ENCODE data around the gene SUGCT.

The SUGCT gene

DNA sequence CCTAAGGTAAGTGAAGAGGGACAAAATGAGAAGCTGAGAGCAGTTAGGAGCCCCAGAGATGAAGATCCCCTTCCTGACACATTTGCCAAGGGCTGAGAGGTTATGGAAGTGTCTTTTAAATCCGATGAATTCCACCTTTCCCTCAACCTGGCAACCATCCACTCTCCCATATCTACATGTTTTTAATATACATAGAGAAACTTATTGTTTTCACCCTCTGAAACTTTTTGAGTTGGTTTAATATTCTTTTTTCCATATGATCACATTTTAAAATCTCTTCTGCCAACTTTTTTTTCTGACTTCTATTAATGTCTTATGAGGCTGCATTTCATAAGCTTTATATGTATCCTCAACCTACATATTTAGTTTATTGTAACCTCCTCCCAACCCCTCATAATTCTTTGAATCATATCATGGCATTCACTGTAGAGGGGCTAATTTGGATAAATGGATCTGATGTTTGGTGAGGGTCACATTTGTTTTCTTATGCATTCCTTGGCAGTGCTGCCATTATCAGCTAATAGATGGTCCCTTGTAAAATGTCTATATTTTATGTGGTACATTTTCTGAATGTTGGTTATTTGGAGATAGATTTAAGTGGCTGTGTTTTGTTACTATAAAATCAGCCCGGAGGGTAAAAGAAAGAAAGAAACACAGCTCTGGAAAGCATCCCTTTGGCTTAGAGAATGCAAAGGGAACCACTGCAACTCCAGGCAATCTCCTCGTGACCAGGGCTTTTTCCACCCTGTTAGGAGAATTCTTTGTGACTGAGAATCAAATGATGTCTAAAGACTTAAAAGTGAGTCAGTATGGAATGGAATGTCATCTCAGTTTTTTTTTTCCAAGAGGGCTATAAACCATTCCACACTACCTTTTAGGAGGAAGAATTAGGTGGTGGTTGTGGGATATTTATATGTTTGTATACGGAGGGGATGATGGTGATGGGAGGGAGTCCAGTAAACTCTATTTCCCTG lies 334.4 kb downstream of the SUGCT start:
- DNase-seq (ENCODE audit: low spot score) = no peak

DNA sequence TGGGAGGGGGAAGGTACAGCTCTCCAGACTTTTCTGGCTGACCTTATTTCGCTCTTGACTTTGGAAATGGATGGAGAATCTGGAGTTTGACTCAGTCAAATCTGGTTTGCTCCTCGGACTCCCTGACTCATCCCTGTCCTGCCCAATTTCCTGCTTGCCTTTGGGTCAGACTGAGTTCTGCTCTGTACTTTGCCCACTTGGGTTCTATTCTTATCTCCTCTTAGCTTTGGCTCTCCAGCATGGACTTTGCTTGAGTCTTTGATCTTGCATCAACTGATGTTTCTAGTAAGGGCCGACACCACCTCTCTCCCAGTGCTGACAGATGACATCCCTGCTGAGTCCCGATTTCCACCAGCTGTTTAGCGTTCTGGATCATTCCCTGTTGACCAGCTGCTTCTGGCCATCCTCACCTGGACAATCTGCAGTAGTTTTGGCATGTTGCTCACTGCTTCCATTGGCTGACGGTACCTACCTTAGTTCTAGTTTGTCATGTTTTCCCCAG lies 335.3 kb downstream of the SUGCT start:
- no peak for DNase-seq (ENCODE audit: low spot score)

DNA sequence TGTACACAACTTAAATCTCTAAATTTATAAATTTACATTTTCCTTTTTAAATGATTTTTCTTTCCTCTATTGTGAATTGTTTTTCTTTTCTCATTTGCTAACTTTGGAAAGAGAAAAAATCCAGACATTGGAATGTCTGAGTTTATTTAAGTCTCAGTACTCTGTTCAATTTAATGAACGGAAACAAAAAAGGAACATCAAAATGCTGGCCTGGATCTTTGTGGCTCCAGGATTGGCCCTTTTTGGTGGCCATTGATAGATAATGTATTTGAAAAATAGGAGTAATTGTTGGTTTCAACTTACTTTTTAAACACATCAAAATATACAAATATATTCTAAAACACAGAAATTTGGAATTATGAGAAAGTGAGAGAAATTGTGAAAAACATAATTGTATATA lies 336.0 kb downstream of the SUGCT start:
- DNase-seq (ENCODE audit: low spot score) = no peak

DNA sequence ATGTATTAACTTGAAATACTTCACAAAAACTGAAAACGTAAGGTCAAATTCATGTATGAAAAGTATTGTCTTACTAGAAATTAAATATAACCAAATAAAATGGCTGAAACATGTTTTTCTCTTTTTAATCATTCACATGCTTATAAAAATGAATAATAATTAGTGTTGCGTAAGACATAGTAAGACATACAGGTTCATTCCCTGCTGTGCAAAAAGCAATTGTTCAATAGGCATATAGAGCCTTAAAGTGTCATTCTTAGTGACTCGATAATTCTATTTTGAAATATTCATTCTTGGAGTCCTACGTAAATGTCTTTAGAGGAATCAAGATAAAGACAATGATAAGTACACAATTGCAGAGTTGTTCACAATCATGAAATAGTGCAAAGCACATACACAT lies 337.1 kb downstream of the SUGCT start:
- no peak for DNase-seq (ENCODE audit: low spot score)

DNA sequence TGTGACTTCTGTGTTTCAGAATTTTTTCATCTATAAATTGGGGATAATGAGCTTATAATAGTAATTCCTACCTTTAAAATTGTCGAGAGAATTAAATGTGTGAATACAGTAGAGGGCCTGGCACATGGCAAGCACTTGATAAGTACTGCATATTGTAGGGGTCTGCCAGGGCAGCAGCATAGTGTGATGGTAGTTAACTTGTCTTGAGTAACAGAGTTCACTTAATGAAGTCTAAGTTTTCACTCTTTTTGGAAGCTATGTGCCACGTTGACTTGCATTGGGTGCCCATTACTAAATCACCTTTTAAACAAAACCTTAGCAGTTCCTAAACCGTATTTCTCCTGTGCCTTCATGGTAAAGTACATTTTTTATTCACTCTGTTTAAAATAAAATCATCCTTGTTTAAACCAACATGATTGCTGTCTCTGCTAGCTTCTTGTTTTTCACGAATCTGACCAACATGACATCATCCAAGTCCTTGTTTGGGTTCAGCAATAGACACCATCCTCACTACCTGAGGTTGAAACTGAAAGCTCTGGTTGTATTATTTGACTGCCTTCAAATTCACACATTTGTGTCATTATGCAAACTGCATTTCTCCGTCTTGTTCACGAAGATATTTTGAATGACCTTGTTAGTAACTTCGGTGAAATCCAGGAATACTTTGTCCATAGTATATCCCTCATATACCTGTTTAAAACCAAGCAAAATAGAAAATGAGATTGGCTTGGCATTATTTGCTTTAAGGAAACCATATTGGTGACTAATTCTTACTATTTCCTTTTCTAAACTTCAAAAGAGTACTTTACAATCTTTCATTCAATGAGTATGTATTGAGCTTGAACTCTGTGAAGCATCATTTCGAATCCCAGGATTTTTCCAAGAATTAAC lies 340.2 kb downstream of the SUGCT start:
- DNase-seq (ENCODE audit: low spot score) = no peak

DNA sequence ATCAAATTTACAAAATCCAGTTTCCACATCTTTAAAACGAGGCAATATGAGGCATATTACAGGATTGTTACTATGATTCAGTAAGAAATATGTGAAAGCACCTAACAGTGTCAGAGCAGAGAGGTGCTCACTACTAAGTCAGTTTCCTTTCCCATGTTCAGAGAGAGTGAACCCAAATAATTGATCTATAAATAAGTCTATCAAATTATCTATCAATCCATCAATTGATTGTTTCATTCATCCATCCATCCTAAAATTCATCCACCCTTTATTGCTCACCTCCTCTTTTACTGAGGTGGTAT lies 340.8 kb downstream of the SUGCT start:
- DNase-seq (ENCODE audit: low spot score) = no peak

DNA sequence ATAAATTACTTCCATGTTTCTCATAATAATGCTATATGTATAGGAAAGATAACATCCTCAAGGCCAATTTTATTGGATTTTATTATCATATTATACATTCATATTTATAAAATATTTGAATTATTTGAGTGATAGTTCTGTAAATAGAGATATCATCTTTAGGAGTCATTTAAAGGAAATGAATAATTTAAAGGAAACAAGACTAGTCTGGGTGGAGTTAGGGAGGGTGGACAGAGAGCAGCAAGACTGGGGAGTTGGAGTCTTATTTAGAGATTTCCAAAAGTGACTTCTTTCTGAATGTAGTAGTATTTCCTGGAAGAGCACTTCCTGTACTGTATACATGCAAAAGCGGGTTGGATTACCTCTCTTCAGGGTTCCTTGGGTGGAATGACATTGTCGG lies 342.3 kb downstream of the SUGCT start:
- DNase-seq (ENCODE audit: low spot score) = no peak

DNA sequence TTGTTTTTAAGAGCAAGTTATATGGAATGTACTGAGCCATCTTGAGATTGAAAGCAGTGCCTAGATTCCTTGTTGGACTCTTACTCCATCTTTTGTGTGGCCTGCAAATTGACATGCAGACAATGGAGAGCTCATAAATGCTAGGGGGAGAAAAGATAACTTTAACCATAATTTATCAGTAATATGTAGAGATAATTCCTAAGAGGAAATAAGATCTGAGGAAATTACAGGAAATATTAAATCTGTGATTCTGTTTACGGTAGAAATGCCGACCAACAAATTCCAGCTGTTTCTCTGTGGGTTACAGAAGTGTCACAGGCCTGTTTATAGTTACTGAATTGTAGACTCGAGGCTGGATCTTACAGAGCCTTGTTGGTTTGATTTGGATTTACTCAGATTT lies 348.0 kb downstream of the SUGCT start:
- no peak for DNase-seq (ENCODE audit: low spot score)

DNA sequence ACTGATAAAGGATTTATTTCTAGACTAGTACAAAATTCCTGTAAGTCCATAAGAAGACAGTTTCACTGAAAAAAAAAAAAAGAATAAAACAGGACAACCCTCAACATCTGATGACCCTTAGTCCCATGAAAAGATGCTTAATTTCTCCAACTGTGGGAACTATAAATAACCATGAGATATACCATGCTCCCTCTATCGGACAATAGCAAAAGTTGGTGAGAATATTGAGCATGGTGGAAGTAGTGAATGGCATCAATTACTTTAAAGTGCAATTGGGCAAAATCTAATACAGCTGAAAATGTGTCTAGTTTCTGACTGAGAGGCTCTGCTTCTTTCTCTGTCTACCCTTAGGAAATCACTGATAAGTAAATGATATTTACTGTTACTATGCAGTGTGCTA lies 348.8 kb downstream of the SUGCT start:
- no peak for DNase-seq (ENCODE audit: low spot score)

DNA sequence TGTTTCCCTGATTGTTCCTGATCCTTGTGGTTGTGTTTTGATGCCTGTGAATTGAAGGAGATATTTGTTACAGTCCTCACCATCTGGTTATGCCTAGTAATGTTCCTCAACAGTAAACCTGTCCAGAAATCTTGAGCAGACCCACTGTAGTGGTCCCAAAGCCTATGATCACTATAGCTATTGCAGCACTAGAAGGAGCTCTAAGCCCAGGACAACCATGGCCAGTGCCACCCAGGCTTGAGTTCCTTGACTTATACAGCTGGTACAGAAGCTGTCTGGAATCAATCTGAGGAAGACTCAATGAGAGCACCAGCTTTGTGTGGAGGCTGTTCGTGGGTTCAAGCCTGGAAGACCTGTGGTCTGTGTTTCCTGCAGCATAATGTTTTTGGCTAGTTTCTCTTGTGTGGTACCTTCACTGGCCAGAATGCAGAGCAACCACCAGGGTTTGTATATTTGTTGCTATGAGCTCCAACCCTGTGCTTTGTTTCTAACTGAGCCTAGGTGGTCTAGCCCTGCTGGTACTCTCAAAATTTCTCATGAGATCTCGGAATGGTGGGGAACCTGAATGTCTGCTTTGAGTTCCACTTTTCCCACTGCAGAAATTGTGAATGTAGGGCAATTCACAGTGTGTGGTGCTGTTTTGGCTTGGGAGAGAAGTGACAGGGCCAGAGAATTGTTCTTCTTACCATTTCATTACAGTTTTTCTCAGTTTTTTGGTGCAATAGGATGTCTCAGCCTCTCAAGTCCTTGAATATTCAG lies 355.2 kb downstream of the SUGCT start:
- peak; percentile 4 for DNase-seq (ENCODE audit: low spot score)

DNA sequence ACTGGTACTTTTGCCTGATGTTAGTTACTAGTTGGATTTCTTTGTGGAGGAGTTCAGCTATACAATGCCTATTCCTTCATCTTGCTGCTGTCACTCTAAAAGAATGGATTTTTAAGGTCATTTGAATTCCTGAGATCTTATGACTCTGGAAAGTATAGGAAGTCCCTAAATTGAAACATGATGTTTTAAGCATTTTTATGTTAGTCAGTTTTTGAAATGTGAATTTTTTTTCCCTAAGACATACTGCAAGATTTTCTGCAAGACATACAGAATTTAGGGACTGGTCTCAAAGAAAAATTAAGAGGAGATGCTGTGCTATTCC lies 355.8 kb downstream of the SUGCT start:
- DNase-seq (ENCODE audit: low spot score) = no peak

DNA sequence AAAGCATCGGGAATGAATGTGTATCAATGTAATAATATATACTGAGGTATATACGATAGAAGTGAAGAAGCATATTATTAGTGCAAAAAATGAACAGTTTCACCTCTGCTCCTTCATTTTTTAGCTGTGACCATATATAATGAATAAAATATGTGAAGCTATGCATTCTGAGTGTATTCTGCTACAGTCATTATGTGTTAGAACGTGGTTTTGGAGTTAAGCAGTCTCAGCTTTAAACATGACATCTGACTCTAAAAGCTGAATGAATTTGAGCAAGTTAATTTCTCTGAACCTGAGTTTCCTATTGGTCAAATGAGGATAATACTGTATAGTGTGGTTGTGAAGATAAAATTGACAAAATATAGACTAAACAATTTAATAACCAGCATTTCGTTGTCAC lies 358.1 kb downstream of the SUGCT start:
- DNase-seq (ENCODE audit: low spot score) = no peak

DNA sequence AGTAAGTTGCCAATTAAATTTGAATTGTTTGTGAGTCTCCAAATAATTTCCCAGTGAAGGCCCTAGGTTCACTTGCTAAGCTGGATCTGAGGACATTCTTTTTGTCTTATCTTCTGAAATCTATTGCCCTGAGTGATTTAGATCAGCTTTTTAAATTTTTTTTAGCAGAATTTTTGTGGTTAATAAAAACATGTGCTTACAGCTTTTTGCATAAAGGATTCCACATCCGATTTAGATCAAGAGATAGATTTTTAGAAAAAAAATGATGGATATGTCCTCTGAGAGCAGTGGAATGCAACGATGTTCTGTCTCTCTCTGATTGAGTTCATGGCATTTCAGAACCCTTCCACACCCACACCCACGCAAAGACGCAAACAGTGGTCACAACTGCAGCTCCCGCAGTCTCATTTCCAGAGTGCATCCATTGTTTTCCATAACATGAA lies 358.8 kb downstream of the SUGCT start:
- DNase-seq (ENCODE audit: low spot score) = no peak

DNA sequence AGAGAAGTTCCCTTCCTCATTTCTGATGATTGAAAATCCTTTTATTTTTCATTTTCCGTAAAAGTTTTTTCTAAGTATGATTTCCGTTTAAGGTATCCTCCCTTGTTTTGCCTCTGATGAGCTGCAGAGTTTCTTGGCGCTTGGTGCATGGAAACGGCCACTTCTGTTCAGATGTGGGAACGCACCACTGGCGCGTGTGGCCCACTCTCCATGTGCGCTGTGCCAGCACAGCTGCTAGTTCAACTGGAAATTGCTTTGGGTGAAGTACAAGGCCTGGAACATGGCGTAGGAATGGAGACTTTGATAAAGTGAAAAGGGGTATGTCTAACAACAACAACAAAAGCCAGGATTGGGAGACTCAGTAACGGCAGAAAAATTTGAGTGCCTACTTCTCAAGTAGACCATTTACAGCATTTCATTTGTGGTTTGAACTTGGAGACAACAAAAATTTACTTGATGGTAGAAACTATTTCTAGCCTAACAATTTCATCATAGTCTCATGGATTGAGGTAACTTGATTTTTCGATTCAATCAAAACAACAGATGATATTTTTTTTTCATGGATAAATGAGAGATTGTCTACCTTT lies 364.2 kb downstream of the SUGCT start:
- no peak for DNase-seq (ENCODE audit: low spot score)

DNA sequence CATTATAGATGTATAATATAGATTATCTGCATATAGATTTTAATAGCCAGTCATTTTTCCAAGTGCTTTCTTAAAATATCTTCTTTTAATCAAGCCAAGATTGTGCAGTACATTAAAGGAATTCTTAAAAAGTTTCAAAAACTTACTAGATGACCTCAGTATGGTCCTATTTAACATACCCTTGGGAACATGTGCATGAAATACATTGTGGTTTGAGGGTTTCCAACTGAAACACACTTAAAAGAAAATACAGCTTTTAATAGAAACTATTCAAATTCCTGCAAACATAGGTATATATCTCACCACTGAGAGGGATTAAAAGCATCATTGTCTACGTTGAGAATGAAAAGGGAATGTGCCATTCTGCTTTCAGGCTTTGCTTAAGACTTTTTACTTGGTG lies 364.9 kb downstream of the SUGCT start:
- no peak for DNase-seq (ENCODE audit: low spot score)

DNA sequence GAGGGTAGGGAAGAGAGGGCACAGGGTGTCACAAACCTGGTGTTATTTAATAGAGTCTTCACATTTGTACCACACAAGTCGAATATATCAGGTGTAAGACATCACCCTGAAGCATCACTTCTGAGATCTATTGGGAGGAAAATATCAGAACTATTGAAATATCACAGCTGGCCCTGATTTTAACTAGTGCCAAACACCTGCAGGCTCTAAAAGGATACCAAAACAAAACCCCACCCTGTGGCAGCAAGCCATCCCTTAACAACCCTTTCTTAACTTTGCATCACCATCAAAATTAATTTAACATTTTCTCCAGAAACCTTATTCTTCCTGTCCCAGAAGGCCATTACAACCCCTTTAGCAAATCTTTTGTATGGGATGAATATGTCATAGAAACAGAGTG lies 365.4 kb downstream of the SUGCT start:
- no peak for DNase-seq (ENCODE audit: low spot score)

DNA sequence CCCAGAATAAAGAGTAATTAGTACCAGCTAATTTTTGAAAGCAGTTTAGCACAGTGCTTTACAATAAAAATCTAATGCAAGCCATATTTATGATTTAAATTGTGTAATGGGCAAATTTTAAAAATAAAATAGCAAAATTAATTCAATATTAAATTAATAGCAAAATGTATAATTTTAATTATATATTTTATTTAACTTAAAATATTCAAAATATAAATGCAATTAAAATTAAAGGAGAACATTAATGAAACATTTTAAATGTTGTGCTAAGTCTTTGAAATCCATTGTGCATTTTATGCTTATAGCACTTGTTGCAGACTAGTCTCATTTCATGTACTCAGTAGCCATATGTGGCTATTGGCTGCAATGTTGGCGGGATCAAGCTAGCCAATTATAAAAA lies 367.6 kb downstream of the SUGCT start:
- DNase-seq (ENCODE audit: low spot score) = no peak

DNA sequence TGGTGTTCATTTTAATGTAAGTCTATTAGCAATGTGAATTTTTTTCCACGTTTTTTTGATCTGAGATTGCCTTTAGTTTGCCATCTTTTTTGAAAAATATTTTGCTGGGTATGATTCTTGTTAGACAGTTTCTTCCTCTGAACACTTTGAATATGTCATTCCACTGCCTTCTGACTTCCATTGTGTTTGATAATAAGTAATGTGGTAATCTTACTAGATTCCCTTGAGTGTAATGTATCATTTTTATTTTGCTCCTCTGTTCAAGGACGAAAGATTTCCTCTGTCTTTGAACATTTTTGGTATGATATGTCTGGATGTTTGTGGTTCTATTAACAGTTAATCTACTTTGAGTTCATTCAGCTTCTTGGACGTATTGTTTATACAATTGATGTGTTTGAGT lies 371.4 kb downstream of the SUGCT start:
- DNase-seq (ENCODE audit: low spot score) = no peak

DNA sequence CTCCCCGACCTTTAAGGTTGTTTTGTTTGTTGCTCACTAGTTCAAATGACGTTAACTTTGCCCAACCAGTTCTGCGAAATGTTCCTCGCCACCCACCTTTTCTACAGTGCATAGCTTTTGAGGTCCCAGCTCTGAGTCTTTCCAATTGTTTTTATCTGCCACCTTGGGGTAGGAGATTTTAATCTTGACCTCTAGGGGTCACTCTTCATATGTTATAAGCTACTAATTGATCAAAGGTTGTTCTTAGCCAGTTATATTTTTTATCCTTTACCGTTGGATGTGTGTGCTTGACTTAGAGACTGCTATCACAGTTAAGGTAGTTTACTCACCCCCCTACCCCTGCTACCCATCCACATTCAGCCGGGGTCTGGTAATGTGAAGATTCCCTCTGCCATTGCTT lies 372.4 kb downstream of the SUGCT start:
- no peak for DNase-seq (ENCODE audit: low spot score)

DNA sequence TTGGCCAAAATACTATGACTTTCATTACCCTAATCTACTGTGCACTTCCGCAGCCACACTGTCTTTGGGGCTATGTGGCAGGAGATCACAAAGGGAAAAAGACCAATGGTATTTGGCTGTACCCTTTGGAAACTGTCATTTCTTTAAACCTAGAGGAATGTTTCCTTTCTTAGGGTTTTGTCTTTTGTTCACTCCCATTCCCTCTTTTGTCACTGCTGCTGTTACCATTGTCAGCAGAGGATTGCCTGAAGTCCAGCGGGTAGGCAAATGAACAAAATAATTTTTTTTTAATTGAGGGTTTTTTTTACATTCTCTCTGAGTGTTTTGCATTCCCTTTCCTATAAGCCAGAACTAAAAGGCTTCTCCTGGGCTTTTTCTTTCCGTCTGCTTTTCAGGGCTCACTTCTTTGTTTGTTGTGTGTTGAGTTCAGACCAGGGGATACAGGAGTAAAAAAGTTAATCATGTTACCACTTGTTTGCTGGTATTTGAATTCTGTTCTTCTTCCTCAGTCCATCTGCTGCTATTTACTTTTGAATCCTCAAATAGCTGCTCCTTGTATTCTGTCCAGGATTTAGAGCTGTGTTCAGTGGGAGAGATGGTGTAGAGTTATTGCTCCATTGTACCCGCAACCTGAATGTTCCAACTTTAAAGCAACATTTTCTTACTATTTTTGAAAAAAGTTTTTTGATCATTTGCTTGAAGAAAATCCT lies 374.6 kb downstream of the SUGCT start:
- no peak for DNase-seq (ENCODE audit: low spot score)

DNA sequence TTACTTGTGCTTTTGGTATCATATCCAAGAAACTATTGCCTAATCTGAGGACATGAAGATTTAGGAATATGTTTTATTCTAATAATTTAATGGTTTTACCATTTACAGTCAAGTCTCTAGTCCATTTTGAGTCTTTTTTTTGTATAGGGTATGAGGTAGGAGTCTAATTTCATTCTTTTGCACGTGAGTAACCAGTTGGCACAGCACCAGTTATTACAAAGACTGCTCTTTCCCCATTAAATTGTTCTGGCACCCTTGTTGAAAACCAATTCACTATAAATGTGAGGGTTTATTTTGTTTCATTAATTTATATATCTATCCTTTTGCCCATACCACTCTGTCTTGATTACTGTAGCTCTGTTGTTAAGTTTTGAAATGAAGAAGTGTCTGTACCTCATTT lies 381.6 kb downstream of the SUGCT start:
- DNase-seq (ENCODE audit: low spot score) = no peak
